ENCODE results near the gene SLC26A1.

Gene SLC26A1

DNA sequence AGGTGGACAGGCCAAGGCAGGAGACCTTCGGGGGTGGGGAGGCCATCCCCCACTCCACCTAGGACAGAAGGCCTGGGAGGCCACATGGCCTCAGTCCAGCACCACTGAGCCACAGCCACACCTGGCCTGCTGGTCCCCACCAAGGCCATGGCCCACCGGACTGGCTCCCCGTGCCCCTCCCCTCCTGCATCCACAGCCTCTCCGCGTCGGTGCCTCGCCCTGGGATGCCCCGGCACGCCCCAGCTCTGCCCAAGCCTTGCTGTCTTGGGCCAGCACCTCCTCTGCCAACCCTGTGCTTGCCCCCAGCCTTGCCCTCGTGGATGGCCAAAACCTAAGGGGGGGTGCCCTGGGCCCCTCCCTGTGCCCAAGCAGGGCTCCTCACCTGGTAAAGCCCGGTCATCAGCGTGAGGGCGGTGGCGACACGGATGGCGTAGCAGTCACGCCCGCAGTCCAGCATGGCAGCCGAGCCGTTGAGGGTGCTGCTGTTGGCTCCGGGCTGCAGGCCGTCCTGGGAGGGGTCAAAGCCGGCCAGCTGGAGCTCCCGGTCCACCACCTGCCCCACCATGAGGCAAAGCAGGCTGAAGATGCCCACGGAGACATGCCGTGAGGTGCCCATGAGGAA lies 2.3 kb downstream of the SLC26A1 start:
- no peaks in the 10 kb centered on the region for H3K9me3 ChIP-seq (ENCODE audit: severe bottlenecking)
- no peak overlapping the region for H3K27ac ChIP-seq
- peaks cover 14% of the 10 kb centered on the region for H3K36me3 ChIP-seq
- no peak overlapping the region for H3K4me3 ChIP-seq (ENCODE audit: low read depth, low read length)
- no peak for DNase-seq
- H3K27me3 ChIP-seq (ENCODE audit: insufficient read depth, low read depth, severe bottlenecking) = no peaks in the 10 kb centered on the region
- TF ChIP-seq, protein P1, sequence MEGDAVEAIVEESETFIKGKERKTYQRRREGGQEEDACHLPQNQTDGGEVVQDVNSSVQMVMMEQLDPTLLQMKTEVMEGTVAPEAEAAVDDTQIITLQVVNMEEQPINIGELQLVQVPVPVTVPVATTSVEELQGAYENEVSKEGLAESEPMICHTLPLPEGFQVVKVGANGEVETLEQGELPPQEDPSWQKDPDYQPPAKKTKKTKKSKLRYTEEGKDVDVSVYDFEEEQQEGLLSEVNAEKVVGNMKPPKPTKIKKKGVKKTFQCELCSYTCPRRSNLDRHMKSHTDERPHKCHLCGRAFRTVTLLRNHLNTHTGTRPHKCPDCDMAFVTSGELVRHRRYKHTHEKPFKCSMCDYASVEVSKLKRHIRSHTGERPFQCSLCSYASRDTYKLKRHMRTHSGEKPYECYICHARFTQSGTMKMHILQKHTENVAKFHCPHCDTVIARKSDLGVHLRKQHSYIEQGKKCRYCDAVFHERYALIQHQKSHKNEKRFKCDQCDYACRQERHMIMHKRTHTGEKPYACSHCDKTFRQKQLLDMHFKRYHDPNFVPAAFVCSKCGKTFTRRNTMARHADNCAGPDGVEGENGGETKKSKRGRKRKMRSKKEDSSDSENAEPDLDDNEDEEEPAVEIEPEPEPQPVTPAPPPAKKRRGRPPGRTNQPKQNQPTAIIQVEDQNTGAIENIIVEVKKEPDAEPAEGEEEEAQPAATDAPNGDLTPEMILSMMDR (IDR thresholded peaks at IDR 0.05; ENCODE audit: low read depth, low read length) = no peak

- Histone ChIP-seq H3K27ac (no peak overlapping the region), H3K4me3 (ENCODE audit: low read depth, low read length) (no peak overlapping the region), H3K27me3 (ENCODE audit: insufficient read depth, low read depth, severe bottlenecking) (no peaks in the 10 kb centered on the region), H3K9me3 (ENCODE audit: severe bottlenecking) (no peaks in the 10 kb centered on the region), H3K36me3 (peaks cover 14% of the 10 kb centered on the region)
- TF ChIP-seq, protein P1 (IDR thresholded peaks at IDR 0.05; ENCODE audit: low read depth, low read length) = no peak
- no peak for DNase-seq
These were observed 3.3 kb downstream of the SLC26A1 start for GRCh38 chr4:989722-990471.

GRCh38 chr4:988726-989721 lies 4.2 kb downstream of the SLC26A1 start:
- DNase-seq = no peak
- no peak overlapping the region for H3K4me3 ChIP-seq (ENCODE audit: low read depth, low read length)
- no peak overlapping the region for H3K27ac ChIP-seq
- peaks cover 14% of the 10 kb centered on the region for H3K36me3 ChIP-seq
- no peaks in the 10 kb centered on the region for H3K9me3 ChIP-seq (ENCODE audit: severe bottlenecking)
- TF ChIP-seq, protein P1 (IDR thresholded peaks at IDR 0.05; ENCODE audit: low read depth, low read length) = no peak
- no peaks in the 10 kb centered on the region for H3K27me3 ChIP-seq (ENCODE audit: insufficient read depth, low read depth, severe bottlenecking)

DNA sequence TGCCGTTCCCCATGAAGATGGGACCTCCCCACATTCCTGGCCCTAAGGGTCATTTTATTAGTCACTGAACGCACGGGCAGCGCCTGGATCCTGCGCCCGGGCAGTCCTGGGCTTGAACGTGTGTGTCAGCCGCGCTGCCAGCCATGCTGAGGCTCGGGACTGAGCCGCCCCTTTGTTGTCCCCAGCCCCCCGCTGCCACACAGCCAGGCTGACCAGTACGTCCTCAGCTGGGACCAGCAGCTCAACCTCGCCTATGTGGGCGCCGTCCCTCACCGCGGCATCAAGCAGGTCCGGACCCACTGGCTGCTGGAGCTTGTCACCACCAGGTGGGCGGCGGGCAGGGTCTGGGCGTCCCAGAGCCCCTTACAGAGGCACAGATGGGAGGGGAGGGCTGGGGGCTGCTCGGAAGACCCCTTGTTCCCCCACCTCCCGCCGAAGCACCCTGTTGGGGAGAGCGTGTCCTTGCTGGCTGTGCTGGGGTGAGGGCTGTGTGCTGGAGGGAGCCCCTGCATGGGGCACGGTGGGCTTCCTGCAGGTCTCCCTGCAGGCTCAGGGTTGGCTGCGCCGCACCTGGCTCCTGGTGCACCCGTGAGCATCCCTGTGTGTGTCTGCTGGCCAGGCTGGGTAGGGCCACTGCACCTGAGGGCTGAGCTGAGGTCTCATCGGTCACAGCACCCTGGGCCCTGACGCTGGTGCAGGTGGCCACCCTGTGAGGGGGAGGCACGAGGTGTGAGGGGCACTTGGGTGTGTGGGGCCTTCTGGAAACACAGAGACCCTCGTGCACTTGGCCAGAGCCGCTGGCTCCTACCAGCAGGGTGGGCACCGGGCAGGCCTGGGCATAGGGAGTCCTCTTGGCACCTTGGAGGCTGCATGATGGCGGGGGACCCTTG lies 5.3 kb downstream of the SLC26A1 start:
- peak overlapping the region; percentile 51 for H3K4me3 ChIP-seq (ENCODE audit: low read depth, low read length)
- H3K9me3 ChIP-seq (ENCODE audit: severe bottlenecking) = no peaks in the 10 kb centered on the region
- no peak overlapping the region for H3K27ac ChIP-seq
- peaks cover 14% of the 10 kb centered on the region for H3K36me3 ChIP-seq
- H3K27me3 ChIP-seq (ENCODE audit: insufficient read depth, low read depth, severe bottlenecking) = no peaks in the 10 kb centered on the region
- no peak for DNase-seq
- TF ChIP-seq, protein P1 (IDR thresholded peaks at IDR 0.05; ENCODE audit: low read depth, low read length) = no peak

Measured in WERI-Rb-1 (cell line).